DOHH2 (cell line): ENCODE data around the gene ETV5.

ENCODE experiments used
- H3F3A ChIP-seq: fragments of 200-600 bp; sonication (generic), shearing (Covaris generic); 2 replicates; pipeline ENCODE4 v1.6.0; 2016; ENCODE audit warnings: antibody characterized with exemption, mild to moderate bottlenecking; ENCODE audit not compliant: control insufficient read depth, insufficient read depth
- H3K27ac ChIP-seq: fragments of 200-600 bp; sonication (generic); 2 replicates; pipeline ENCODE4 v1.5.1; 2014; ENCODE audit warnings: low read depth, mild to moderate bottlenecking, low read length, moderate library complexity
- H3K27me3 ChIP-seq: fragments of 200-600 bp; sonication (generic); 2 replicates; pipeline ENCODE4 v1.6.1; 2014; ENCODE audit warnings: mild to moderate bottlenecking, low read length, mixed read lengths; ENCODE audit not compliant: control insufficient read depth
- H3K36me3 ChIP-seq: fragments of 200-600 bp; sonication (generic); 2 replicates; pipeline ENCODE4 v1.6.1; 2014; ENCODE audit warnings: mild to moderate bottlenecking, low read length, moderate library complexity, mixed read lengths; ENCODE audit not compliant: control insufficient read depth
- H3K4me1 ChIP-seq: fragments of 200-600 bp; sonication (generic); 2 replicates; pipeline ENCODE4 v1.6.1; 2014; ENCODE audit warnings: mild to moderate bottlenecking, low read length, mixed read lengths; ENCODE audit not compliant: control insufficient read depth
- H3K4me2 ChIP-seq: fragments of 200-600 bp; sonication (generic); 2 replicates; pipeline ENCODE4 v1.6.0; 2014; ENCODE audit warnings: mild to moderate bottlenecking, low read length, moderate library complexity
- H3K4me3 ChIP-seq: fragments of 200-600 bp; sonication (generic); 2 replicates; pipeline ENCODE4 v1.5.1; 2014; ENCODE audit warnings: mild to moderate bottlenecking, low read length, mixed read lengths
- H3K79me2 ChIP-seq: fragments of 200-600 bp; sonication (generic); 2 replicates; pipeline ENCODE4 v1.6.1; 2014; ENCODE audit warnings: mild to moderate bottlenecking, low read length, mixed read lengths; ENCODE audit not compliant: control insufficient read depth
- H3K9me2 ChIP-seq: fragments of 200-600 bp; sonication (generic); replicated peaks from 2 replicates; pipeline ENCODE4 v1.6.1; 2014; ENCODE audit warnings: mild to moderate bottlenecking, low read length, mixed read lengths; ENCODE audit not compliant: control insufficient read depth
- H3K9me3 ChIP-seq: fragments of 200-600 bp; sonication (generic); 2 replicates; pipeline ENCODE4 v1.6.1; 2014; ENCODE audit warnings: antibody characterized with exemption, low read length, mixed read lengths; ENCODE audit not compliant: control insufficient read depth, insufficient read depth
- H4K20me1 ChIP-seq: fragments of 200-600 bp; sonication (generic); 2 replicates; pipeline ENCODE4 v1.6.0; 2014; ENCODE audit warnings: low read depth, mild to moderate bottlenecking, antibody characterized with exemption, low read length, moderate library complexity; ENCODE audit not compliant: control insufficient read depth, insufficient read depth
- CTCF ChIP-seq: fragments of 200-600 bp; sonication (generic); IDR thresholded peaks from one replicate; pipeline ENCODE4 v1.5.1; 2014; ENCODE audit warnings: antibody characterized with exemption, mild to moderate bottlenecking, low read depth, low read length; ENCODE audit not compliant: poor library complexity, severe bottlenecking
- EZH2phosphoT487 ChIP-seq: fragments of 200-600 bp; sonication (generic); IDR thresholded peaks from 2 replicates; pipeline ENCODE4 v1.6.1; 2017; ENCODE audit warnings: borderline replicate concordance, mild to moderate bottlenecking, antibody characterized with exemption, low read length, moderate library complexity, mixed read lengths

ETV5 gene

GRCh38 chr3:186129206-186129605 lies 20.3 kb upstream of the ETV5 start:
- Histone ChIP-seq H3K4me3 (no peak overlapping the region), H3F3A (no peaks in the 10 kb centered on the region), H3K9me2 (no peaks in the 10 kb centered on the region), H3K79me2 (no peaks in the 10 kb centered on the region), H3K4me1 (no peaks in the 10 kb centered on the region), H3K4me2 (no peak overlapping the region), H3K27me3 (peaks cover 11% of the 10 kb centered on the region; the same call in 1 of the 2 replicates), H3K27ac (no peak overlapping the region), H3K9me3 (no peaks in the 10 kb centered on the region), H4K20me1 (no peaks in the 10 kb centered on the region), H3K36me3 (no peaks in the 10 kb centered on the region)
- TF ChIP-seq CTCF (no peak), EZH2phosphoT487 (no peak)

- peaks cover 8% of the 10 kb centered on the region; the same call in 1 of the 2 replicates for H3K27me3 ChIP-seq
- no peak overlapping the region for H3K27ac ChIP-seq
Observed at GRCh38 chr3:186128158-186128557, 19.3 kb upstream of the ETV5 start.

GRCh38 chr3:186127463-186127862 lies 18.6 kb upstream of the ETV5 start:
- no peaks in the 10 kb centered on the region for H3F3A ChIP-seq
- H3K79me2 ChIP-seq: no peaks in the 10 kb centered on the region
- peaks cover 8% of the 10 kb centered on the region; the same call in 1 of the 2 replicates for H3K27me3 ChIP-seq
- H4K20me1 ChIP-seq: no peaks in the 10 kb centered on the region
- no peak overlapping the region for H3K27ac ChIP-seq
- H3K36me3 ChIP-seq: no peaks in the 10 kb centered on the region
- no peaks in the 10 kb centered on the region for H3K4me1 ChIP-seq
- no peaks in the 10 kb centered on the region for H3K9me3 ChIP-seq
- no peak overlapping the region for H3K4me2 ChIP-seq
- no peak overlapping the region for H3K4me3 ChIP-seq
- TF ChIP-seq EZH2phosphoT487 (no peak), CTCF (no peak)
- no peaks in the 10 kb centered on the region for H3K9me2 ChIP-seq

More at GRCh38 chr3:186128158-186128557, 19.3 kb upstream of the ETV5 start:
- Histone ChIP-seq H3K9me3 (no peaks in the 10 kb centered on the region), H3K79me2 (no peaks in the 10 kb centered on the region), H3K4me3 (no peak overlapping the region), H3K36me3 (no peaks in the 10 kb centered on the region), H3K4me1 (no peaks in the 10 kb centered on the region), H3K9me2 (no peaks in the 10 kb centered on the region), H3K4me2 (no peak overlapping the region), H3F3A (no peaks in the 10 kb centered on the region), H4K20me1 (no peaks in the 10 kb centered on the region)
- no peak for TF ChIP-seq CTCF
- TF ChIP-seq EZH2phosphoT487: no peak
